NCI-H128 (cell line): ENCODE data around the gene CAPSL.
"Not testable (repeated sequence)": the region's sequence is repeated elsewhere in the genome, so short reads cannot be mapped to it uniquely, and the experiment has no call there.

Experiments
- DNase-seq: peaks from one replicate; lab custom pipeline; 2025; ENCODE audit not compliant: unreplicated experiment; lab: John Stamatoyannopoulos, UW

Gene CAPSL

DNA sequence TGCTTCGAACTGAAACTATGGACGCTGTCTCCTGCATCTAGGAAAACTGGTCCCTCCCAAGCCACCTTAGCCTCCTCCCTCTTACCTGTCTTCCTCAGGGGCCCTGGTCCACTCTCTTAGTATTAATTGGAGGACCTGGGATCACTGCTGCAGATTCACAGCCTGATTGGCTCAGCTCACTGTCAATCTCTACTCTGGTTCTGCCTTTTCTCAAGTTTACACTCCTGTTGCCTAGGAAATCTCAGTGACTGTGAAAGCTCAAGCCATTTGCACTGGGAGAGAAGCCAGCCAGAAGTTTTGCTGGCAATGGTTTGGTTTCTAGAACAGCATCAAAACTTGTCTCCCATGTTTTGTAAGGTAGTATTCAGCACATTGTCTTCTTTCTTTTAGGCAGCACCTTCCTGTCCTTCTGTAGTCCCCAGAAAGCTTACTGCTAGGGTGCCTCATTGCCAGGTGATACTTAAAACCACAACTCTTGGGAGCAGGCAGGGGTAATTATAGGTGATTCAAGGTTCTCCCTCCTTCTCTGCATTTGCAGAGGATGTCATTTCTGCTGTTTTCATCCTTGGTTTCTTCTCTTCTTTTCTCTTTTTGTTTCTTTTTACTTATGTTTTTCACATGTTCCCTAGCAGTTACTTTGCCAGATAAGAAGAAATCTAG is at the start of gene CAPSL:
TSS of gene CAPSL (minus strand) at position 55 of the 660 bp plus-strand sequence. CDS start 17,502 bp downstream, outside the sequence.
- DNase-seq, result no peak

DNA sequence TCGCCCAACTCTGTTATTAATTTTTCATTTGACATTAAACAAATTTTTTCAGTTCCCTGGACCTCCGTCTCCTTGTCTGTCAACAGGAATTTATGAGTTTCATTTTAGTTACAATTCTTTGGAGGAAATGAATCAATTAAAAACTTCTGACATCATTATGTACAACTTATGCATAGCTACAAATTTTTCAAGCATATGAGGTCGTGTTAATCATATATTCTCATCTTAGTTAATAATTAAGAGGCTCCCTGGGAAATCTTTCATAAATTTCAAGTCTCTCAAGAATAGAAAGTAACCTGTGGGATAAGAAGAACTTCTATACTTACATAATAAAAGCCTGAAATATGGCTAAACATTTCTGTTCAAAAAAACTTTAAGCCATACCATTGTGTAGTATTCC is 49.4 kb upstream of the CAPSL start:
- no peak for DNase-seq

DNA sequence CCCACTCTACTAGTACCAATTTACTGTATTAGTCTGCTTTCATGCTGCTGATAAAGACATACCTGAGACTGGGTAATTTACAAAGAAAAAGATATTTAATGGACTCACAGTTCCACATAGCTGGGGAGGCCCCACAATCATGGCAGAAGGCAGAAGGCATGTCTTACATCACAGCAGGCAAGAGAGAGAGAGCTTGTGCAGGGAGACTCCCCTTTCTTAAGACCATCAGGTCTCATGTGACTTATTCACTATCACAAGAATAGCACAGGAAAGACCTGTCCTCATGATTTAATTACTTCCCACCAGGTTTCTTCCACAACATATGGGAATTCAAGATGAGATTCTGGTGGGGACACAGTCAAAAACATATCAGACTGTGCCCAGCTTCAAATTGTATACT is 41.3 kb upstream of the CAPSL start:
- DNase-seq, result no peak

DNA sequence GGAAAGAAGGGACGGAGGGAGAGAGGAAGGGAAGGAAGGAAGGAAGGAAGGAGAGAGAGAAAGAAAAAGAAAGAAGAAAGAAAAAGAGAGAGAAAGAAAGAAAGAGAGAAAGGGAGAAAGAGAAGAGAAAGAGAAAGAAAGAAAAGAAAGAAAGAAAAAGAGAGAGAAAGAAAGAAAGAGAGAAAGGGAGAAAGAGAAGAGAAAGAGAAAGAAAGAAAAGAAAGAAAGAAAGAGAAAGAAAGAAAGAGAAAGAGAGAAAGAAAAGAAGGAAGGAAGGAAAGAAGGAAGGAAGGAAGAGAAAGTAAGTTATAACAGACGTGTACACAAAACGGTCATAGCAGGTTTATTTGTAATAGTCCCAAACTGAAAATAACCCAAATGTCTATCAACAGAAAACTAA is 38.4 kb upstream of the CAPSL start:
- DNase-seq, result not testable (repeated sequence)

DNA sequence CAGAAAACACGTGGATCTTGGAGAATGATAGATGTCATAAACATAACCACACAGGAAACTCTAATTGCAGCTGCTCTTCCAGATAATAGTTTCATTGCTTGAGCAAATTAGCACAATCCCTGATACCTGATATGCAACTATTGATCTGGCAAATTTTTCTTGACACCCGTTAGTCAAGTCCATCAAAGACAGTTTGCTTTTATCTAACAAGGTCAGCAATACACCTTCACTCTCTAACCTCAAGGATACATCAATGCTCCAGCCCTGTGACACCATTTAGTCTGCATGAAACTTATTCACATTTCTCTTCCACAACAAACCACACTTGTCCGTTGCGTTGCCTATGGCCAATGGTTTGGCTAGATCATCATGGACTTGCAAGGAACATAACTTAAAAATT is 36.1 kb upstream of the CAPSL start:
- DNase-seq, result no peak

DNA sequence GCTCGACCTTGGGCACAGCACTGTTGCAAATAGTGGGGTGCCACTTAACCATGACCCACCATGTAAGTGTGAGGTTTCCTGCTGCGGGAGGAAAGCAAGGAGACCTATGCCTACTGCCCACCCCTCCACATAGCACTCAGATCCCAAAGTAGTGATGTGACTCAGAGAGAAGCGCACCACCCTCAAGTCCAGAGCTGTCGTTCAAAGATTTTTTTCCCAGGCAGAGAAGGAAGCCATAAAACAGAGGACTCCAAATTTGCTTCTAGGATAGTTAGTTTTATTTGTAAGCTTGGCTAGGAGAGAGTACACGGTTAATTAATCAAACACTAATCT is 33.4 kb upstream of the CAPSL start:
- DNase-seq, result no peak

DNA sequence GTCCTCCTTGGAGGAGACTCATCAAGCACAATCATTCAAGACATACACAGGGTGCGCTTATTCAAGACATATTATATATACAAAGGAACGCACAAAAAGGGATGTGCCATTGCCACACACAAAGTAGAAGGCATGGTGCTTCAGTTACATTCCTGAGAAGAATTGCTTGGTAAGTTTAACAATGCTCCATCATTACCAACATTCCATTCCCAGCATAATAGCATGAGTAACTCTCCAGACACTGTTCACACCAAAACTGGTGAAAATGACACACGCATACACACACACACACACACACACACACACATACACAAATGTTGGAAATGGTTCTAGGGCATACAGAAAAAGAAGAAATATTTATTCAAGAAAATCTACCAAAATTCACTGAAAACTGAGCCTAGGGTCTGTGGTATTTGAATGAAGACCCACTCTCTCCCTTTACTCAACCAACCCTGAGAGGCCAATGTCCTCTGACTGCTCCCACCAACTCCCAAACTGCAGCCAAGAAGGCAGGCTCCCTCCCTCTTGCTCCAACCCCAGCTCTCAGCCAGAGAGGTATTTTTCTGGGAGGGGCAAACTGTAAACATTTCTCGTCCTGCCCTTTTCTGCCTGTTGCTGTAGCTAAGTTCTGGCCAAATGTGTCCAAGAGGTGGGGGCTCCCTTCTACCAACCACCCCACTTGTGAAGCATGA is 32.9 kb upstream of the CAPSL start:
- DNase-seq, result no peak

DNA sequence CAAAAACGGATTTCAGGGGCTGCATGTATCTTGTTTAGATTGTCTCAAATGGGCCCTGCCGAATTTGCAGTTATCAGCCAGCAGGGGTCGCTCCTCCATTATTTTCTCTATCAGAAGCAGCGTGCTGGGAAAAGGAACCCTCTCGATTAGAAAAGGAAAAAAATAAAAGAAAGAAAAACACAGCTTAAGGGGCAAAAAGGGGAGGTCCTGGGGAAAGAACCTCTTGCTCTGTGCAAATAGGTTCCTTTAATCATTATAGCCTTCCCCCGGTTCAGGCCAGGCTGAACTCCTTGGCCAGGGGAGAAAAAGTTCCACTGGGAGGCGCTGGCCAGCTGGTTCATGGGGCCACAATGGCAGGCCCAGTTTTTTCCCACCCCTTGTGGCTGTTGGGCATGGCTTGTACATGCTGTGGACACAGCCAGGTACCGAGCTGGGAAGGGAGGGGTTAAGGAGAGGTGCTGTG is 25.0 kb upstream of the CAPSL start:
- no peak for DNase-seq

DNA sequence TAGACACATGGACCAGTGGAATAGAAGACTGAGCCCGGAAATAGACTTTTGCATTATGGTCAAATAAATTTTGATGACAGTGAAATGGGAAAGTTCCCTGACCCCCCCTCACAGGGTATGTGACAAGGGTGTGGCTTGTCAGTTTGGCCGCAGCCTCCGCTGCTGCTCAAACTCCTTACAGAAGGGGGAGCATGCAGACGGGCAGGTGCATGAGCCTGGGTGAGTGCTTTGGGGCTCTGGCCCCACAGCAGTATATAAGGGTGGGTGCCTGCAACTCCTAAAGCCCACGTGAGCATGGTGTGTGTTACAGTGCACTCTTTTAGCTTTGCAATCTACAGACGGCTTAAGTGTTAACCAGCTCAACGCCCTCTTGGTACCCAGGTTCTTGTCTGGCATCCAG is 21.9 kb upstream of the CAPSL start:
- DNase-seq, result no peak

DNA sequence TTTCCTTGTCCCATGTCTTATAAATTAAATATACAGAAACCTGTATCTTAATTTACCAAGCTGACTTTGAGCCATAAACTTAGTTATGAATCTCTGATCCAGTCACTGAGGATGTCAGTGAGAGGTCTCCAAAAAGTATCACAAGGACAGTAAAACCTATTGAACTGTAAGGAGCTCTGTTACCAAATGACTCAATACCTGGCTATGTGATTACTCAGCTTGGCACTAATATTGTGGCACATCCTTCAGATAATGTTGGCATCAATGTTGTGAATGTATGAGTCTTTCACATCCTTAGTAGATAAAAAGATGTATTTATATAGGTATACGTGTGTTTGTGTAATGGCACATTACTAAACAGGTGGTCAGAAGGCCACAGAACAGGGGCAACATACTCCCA is 18.0 kb upstream of the CAPSL start:
- no peak for DNase-seq

DNA sequence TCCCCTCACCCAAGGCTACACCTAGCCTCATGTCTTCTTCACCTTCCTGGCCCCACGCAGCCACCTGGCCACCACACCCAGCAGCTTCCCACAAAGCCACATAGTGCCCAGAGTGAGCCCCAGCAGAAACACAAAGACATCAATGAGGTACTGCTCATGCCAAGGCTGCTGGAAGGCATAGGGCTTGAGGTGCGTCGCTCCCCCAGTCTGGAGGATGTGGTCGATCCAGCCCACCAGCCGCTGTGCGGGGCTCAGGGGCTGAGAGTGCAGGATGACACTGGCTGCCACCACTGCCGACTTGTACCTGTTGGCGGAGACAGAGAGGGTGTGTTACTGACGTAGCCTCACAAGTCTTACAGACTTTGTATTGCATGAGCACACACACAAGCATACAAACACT is 15.8 kb upstream of the CAPSL start:
- no peak for DNase-seq

DNA sequence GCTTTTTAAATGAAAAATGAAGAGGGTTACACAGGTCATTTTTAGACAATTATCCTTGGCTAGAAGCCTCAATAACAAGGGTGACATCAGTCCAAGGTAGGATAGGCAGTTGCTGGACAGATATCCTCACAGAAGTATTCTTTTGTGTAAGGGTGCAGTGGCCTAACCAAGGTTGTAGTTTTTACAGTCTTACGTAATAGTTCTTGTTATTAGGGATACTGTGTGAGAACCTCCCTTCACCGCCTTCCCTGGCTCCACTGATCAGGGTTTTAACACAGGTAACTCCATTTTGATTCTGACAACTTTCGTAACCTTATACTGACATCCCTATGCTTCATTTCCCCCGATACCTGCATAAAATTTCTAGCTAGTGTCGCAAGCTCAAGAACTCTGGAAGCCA is 8.7 kb upstream of the CAPSL start:
- DNase-seq, result no peak

DNA sequence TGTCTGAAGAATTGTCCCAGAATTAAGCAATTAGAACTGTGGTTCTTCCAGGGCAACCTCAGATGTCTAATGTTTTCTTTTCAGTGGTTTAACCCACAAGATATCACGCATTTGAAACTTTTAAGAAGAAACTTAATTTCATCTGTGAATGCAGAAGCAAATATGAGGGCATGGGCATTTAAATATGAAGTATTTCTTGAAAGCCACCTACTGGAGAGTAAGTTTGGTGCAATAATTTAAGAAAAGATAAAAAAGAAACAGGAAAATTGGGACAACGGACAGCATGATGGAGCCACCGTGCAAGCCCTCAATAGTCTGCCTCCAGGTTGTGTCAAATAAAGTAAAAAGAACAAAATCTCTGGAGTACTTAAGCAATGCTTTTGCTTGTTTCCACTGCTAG is 1.2 kb upstream of the CAPSL start:
- DNase-seq, result no peak

DNA sequence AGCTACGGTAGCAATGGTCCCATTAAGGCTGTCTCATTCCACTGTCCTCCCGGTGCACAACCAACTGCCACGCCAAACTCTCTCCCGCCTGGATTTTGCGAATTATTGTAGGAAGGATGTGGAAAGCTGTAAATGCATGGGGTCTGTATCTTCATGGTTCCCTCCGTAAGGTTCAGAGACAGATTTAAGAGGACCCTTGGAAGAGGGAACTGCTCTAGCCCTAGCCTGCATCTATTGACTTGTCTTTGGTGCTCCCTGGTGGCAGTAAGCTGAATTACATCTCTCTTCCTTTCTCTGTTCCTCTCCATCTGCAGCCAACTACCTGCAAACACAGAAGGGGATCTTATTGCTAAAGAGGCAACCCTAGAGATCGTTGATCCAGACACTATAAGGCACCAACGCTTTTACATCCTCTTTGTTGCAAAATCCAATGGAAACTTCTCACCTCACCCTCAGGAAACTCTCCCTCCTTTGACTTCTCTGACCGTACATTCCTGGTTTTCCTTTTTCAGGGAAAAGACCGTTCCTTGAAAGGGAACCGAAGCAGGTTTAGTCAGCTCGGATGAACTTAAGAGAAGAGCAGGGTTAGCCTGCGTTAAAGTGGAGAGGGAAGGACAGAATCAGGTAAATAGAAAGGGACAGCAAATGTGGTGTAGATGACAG is 11.9 kb downstream of the CAPSL start:
- DNase-seq, result no peak

DNA sequence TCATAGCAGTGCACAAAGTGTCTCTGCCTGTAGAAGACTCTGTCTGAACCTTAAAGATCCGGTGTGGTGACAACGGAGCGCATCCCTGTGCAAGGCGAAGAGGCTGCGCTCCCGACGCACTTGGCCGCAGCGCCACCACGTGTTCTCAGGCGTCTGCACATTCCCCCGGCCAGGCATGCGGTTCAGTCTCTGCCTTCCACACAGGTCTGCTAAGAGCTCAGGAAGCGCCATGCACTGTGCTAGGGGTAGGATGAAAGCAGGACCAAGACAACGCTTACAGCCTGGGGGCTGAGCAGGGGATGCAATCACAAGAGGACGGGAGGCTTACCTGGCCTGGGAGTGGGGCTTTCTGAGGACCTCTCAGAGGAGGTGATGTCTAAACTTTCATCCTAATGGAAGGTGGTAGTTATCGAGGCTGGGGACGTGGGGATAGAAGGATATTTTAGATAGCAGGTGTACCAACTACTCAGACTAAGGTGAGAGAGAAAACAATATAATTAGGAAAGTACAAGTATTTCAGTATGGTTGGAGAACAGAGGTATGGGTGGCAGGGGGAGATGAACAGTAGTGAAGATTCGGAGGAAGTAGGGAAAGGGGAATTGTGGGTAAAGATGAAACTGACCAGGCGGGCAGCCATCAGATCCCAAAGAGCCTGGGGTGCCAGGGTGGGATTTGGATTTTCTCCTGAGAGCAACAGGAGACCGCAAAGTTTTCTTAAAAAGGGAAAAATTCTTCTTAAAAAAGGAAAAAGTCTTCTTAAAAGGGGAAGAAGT is 13.3 kb downstream of the CAPSL start:
- no peak for DNase-seq

DNA sequence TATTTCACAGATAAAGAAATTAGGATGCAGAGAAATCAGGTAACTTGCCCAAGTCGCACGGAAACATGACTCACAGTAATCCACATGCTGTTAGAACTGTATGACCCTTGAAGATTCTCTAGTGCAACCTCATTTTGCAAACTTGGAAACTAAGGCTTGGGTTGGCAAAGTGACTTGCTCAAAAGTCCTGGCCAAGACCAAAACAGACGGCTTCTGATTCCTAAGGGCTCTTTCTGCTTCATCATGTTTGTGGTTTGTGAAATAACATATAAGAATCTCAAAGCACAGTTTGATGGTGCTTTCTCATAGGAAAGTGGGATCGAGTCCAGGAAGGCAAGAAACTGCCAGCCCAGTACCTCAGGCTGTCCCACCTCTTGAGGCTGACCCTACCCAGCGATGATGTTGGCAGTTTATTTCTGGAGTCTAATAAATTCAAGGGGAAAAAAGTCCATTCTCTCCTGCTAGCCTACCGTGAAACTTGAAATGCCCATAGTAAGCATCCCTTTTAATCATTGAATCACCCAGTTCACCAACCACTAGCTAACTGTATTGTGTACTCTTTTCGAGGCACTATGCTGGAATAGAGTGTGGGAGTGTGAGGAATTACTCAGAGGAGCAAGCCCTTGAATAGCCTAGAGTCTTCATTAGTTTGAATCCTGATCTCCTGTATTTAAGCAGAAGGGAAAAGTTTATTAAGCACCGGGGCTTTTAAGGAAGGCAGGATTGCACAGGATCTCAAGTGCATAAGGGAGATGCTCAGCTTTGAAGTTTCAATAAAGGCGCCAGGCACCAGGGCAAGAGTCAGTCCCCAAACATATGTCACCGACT is 14.1 kb downstream of the CAPSL start:
- DNase-seq, result no peak

DNA sequence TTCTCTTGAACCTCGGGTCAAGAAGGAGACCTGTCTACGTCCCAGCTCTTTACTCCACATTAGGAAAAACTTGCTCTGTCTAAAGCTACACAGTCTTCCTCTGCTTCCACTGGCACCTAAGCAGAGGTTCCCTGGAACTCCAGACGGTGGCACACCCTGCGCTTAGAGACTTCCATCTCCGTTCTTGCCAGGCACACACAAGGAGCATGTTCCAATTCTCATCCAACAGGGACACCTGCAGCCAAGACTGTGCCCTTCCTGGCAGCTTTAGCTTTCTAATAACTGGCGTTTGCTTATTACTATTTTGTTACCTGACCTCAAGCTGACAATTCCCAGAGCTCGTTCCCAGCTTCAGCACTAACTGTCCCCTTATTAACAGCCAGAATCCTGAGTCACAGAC is 16.0 kb downstream of the CAPSL start:
- no peak for DNase-seq

DNA sequence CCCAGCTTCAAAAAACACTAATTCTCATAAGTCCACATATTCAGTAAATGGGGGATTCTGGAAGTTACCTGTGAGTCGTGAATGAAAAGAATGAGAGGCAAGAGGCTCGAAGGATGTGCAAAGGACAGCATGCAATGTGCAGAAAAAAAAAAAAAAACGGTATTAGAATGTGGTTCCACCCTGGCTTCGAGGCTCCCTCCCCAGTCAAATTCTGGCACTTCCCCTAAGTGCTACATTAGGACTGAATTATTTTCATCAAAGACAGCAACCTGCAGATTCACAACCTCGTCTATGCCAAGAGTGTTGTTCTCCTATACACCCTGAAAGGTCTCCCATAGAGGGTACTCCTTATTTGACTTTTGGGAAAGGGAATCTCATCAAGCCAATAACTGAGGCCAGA is 16.5 kb downstream of the CAPSL start:
- DNase-seq, result no peak

DNA sequence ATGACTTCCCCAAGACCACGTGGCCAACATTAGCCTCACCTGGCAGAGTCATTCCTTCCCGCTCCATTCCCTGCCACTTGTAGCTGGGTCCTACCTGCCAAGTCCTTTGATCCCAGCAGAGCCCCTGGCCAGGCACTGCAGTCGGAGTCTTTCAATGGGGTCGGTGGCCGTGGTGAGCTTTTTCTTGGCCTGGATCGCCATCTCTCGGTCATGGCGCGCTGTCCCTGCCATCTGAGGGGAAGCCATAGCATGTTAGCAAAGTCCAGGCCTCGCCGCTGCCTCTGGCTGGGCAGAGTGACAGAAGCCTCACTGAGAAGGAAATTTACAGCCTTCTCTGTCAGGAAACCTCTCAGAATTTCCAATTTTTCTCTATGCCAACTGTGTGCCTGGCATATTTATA is 17.5 kb downstream of the CAPSL start:
- no peak for DNase-seq

DNA sequence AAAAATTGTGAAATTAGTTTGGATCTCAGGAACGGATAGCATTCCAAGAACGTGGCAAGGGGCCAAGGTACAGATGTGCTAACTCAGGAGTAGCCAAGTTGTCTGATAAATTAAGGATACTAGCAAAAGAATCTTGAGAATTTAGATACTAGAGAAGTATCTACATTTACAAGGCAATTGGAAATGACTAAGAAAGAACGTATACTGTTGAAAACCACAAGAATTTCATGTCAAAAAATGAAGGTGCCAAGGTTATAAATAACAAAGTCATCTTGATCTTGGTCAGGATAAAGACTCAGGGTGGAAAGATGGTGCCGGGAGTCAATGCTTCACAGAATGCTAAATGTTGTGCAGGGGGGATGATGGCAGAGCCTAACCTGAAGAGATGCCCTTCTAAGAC is 19.2 kb downstream of the CAPSL start:
- no peak for DNase-seq

DNA sequence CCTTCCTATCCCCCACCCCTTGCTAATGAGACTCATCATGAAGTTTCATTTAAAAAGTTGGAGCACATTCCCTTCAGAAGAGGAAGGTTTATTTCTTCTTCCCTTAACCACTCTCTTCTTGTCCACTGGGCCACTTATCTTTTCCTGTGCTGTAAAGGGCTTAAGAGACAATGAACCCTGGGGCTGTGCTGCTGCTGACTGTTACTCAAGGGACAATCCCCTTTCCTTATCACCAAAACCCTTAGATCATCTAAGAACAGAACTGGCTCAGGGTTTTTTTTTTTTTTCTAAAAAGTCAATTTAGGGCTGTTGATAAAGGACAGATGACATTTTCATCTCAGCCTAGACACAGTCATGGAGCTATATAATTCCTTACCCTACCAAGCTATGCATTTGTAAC is 29.6 kb downstream of the CAPSL start:
- DNase-seq, result no peak
